H1 (cell line): ENCODE results near the gene RAPGEF1. TPM values are rescaled to one million over a fixed set of nuclear protein-coding genes. Genes with fewer than 3 reads are reported as not detected.

Experiments used
- CTCF ChIA-PET: fragments of 300-600 bp; sonication (Branson Sonifier 250); formaldehyde crosslinking; loops from one replicate; lab custom pipeline; 2021; ENCODE audit not compliant: partially characterized antibody; lab: Charles Lee
- POLR2A ChIA-PET: fragments of 300-600 bp; sonication (Branson Sonifier 250); formaldehyde crosslinking; loops from one replicate; lab custom pipeline; 2021; ENCODE audit warnings: inconsistent platforms; ENCODE audit not compliant: partially characterized antibody; lab: Charles Lee
- DNase-seq, 2 experiments: peaks; one replicate each; pipeline versions ENCODE4 v3.0.0 to v3.0.0-alpha.2; 2010 to 2022; ENCODE audit warnings: low spot score in 2 of 2, low read depth in 1 of 2, mixed read lengths in 1 of 2
- FAIRE-seq: peaks from 2 replicates; lab custom pipeline; 2011; peaks lifted over from hg19 to GRCh38; lab: Jason Lieb, UNC
- H2AFZ ChIP-seq: 2 replicates; pipeline ENCODE4 v1.8.1; 2012; ENCODE audit warnings: low read length, inconsistent platforms
- H2AK5ac ChIP-seq: 2 replicates; pipeline ENCODE4 v1.6.1; 2013; ENCODE audit warnings: low read depth, low read length
- H2BK120ac ChIP-seq: replicated peaks from 2 replicates; pipeline ENCODE3; 2013; ENCODE audit warnings: low read depth, low read length, inconsistent platforms
- H2BK12ac ChIP-seq: 2 replicates; pipeline ENCODE4 v1.6.1; 2013; ENCODE audit warnings: low read depth, low read length
- H2BK15ac ChIP-seq: 2 replicates; pipeline ENCODE4 v1.6.1; 2013; ENCODE audit warnings: low read length
- H2BK20ac ChIP-seq: 2 replicates; pipeline ENCODE4 v1.6.1; 2013; ENCODE audit warnings: low read length
- H2BK5ac ChIP-seq: 2 replicates; pipeline ENCODE4 v1.6.1; 2013; ENCODE audit warnings: low read depth, low read length
- H3K14ac ChIP-seq: 2 replicates; pipeline ENCODE4 v1.6.1; 2013; ENCODE audit warnings: inconsistent platforms; ENCODE audit not compliant: insufficient read length
- H3K18ac ChIP-seq: 2 replicates; pipeline ENCODE4 v1.6.1; 2013; ENCODE audit warnings: low read length; ENCODE audit errors: extremely low read depth
- H3K23ac ChIP-seq: 2 replicates; pipeline ENCODE4 v1.6.1; 2013; ENCODE audit warnings: inconsistent platforms; ENCODE audit not compliant: insufficient read length
- H3K23me2 ChIP-seq: 2 replicates; pipeline ENCODE4 v1.6.1; 2013; ENCODE audit warnings: low read depth, low read length
- H3K27ac ChIP-seq: 2 replicates; pipeline ENCODE4 v1.6.1; 2011; ENCODE audit warnings: low read depth, low read length, inconsistent platforms
- H3K27me3 ChIP-seq, 4 experiments: replicated peaks in 1 of 4; 1 replicate in 1 of 4; 2 replicates in 3 of 4; pipeline versions ENCODE4 v1.6.1 to v1.8.1; 2011 to 2013; ENCODE audit warnings: low read length in 3 of 4, mild to moderate bottlenecking in 3 of 4, inconsistent platforms in 2 of 4, mixed read lengths in 2 of 4, moderate library complexity in 1 of 4; ENCODE audit not compliant: control insufficient read depth in 3 of 4, insufficient read depth in 3 of 4; ENCODE audit errors: extremely low read depth in 1 of 4
- H3K36me3 ChIP-seq, 4 experiments: 2 replicates each; pipeline versions ENCODE4 v1.6.1 to v1.8.1; 2011 to 2013; ENCODE audit warnings: mild to moderate bottlenecking in 4 of 4, low read length in 3 of 4, moderate library complexity in 2 of 4, control low read depth in 1 of 4, inconsistent platforms in 1 of 4; ENCODE audit not compliant: insufficient read depth in 4 of 4, control insufficient read depth in 2 of 4
- H3K4ac ChIP-seq: replicated peaks from 2 replicates; pipeline ENCODE3; 2013; ENCODE audit warnings: low read length, low read depth, mixed read lengths, inconsistent platforms; ENCODE audit not compliant: insufficient read length
- H3K4me1 ChIP-seq, 4 experiments: replicated peaks in 1 of 4; 1 replicate in 1 of 4; 2 replicates in 3 of 4; pipeline versions ENCODE4 v1.6.1 to v1.8.1; 2011 to 2013; ENCODE audit warnings: low read length in 3 of 4, inconsistent platforms in 2 of 4, mixed read lengths in 1 of 4; ENCODE audit not compliant: insufficient read depth in 4 of 4, control insufficient read depth in 3 of 4
- H3K4me2 ChIP-seq, 2 experiments: 2 replicates each; pipeline versions ENCODE4 v1.6.1 to v1.8.1; 2011 to 2013; ENCODE audit warnings: low read depth in 2 of 2, low read length in 2 of 2, control low read depth in 1 of 2, inconsistent platforms in 1 of 2, mild to moderate bottlenecking in 1 of 2; ENCODE audit not compliant: insufficient read depth in 1 of 2
- H3K4me3 ChIP-seq, 4 experiments: fragments of 200-600, 300-600 bp in 1 of 4; sonication (generic), shearing (Covaris generic), sonication (Bioruptor Twin) in 1 of 4; 2 replicates each; pipeline versions ENCODE4 v1.5.1 to v1.8.1; 2011 to 2016; ENCODE audit warnings: low read length in 4 of 4, low read depth in 3 of 4, control low read depth in 2 of 4, inconsistent platforms in 2 of 4, mild to moderate bottlenecking in 2 of 4, mixed read lengths in 1 of 4, moderate library complexity in 1 of 4; ENCODE audit not compliant: insufficient read depth in 2 of 4; ENCODE audit errors: extremely low read depth in 1 of 4
- H3K56ac ChIP-seq: replicated peaks from 2 replicates; pipeline ENCODE3; 2013; ENCODE audit warnings: low read depth, mild to moderate bottlenecking, mixed read lengths, low read length, inconsistent platforms; ENCODE audit not compliant: insufficient read length
- H3K79me1 ChIP-seq: 2 replicates; pipeline ENCODE4 v1.6.1; 2013; ENCODE audit warnings: low read depth, low read length, control low read depth
- H3K79me2 ChIP-seq, 2 experiments: 2 replicates each; pipeline versions ENCODE4 v1.6.1 to v1.8.1; 2012 to 2013; ENCODE audit warnings: low read length in 2 of 2, mild to moderate bottlenecking in 2 of 2, inconsistent platforms in 1 of 2; ENCODE audit not compliant: insufficient read depth in 2 of 2, control insufficient read depth in 1 of 2
- H3K9ac ChIP-seq, 4 experiments: replicated peaks in 1 of 4; 1 replicate in 1 of 4; 2 replicates in 3 of 4; pipeline versions ENCODE4 v1.6.1 to v1.8.1; 2011 to 2013; ENCODE audit warnings: low read depth in 3 of 4, low read length in 3 of 4, control low read depth in 2 of 4, mild to moderate bottlenecking in 2 of 4, moderate library complexity in 2 of 4, inconsistent platforms in 1 of 4; ENCODE audit errors: extremely low read depth in 1 of 4
- H3K9me3 ChIP-seq, 2 experiments: 2 replicates each; pipeline versions ENCODE4 v1.6.1 to v1.8.1; 2012 to 2013; ENCODE audit warnings: mild to moderate bottlenecking in 2 of 2, moderate library complexity in 2 of 2, control low read depth in 1 of 2, inconsistent platforms in 1 of 2, low read depth in 1 of 2, low read length in 1 of 2, mixed read lengths in 1 of 2; ENCODE audit not compliant: insufficient read depth in 2 of 2
- H4K20me1 ChIP-seq, 2 experiments: replicated peaks in 1 of 2; 2 replicates each; pipeline versions ENCODE3 to v1.8.1; 2011 to 2013; ENCODE audit warnings: inconsistent platforms in 2 of 2, low read length in 2 of 2, mild to moderate bottlenecking in 1 of 2; ENCODE audit not compliant: insufficient read depth in 2 of 2, control insufficient read depth in 1 of 2
- H4K5ac ChIP-seq: 2 replicates; pipeline ENCODE4 v1.6.1; 2013; ENCODE audit warnings: low read length, low read depth, mixed read lengths, inconsistent platforms; ENCODE audit not compliant: insufficient read length
- H4K8ac ChIP-seq: 2 replicates; pipeline ENCODE4 v1.8.0; 2013; ENCODE audit warnings: mild to moderate bottlenecking, moderate library complexity, low read length, inconsistent platforms; ENCODE audit not compliant: insufficient read depth; ENCODE audit errors: extremely low read depth
- H4K91ac ChIP-seq: replicated peaks from 2 replicates; pipeline ENCODE3; 2013; ENCODE audit warnings: low read length, mixed read lengths, inconsistent platforms; ENCODE audit not compliant: insufficient read length
- CBX5 ChIP-seq: fragments of 300-800, 300-1000 bp; sonication (generic); IDR thresholded peaks from 2 replicates; pipeline ENCODE4 v1.7.1; 2016; ENCODE audit warnings: antibody characterized with exemption, low read length, low read depth
- CBX8 ChIP-seq: fragments of 300-800, 300-1000 bp; sonication (generic); IDR thresholded peaks from 2 replicates; pipeline ENCODE4 v1.7.1; 2016; ENCODE audit warnings: low read depth, low read length, borderline replicate concordance
- CHD2 ChIP-seq: IDR thresholded peaks from 2 replicates; pipeline ENCODE4 v1.6.1; 2012; ENCODE audit warnings: low read length, improper control_type of control experiment
- FOSL1 ChIP-seq: IDR thresholded peaks from 2 replicates; pipeline ENCODE4 v1.6.1; 2011; ENCODE audit warnings: mild to moderate bottlenecking, low read depth, low read length, moderate library complexity; ENCODE audit not compliant: insufficient read depth
- GTF2F1 ChIP-seq: IDR thresholded peaks from 2 replicates; pipeline ENCODE4 v1.6.1; 2012; ENCODE audit warnings: low read depth, low read length, improper control_type of control experiment, borderline replicate concordance
- HDAC2 ChIP-seq, 2 experiments: fragments of 300-600 bp in 1 of 2; sonication (generic) in 1 of 2; IDR thresholded peaks; 2 replicates each; pipeline ENCODE4 v1.6.1; 2011 to 2012; ENCODE audit warnings: low read depth in 2 of 2, low read length in 2 of 2, mild to moderate bottlenecking in 2 of 2, moderate library complexity in 2 of 2, borderline replicate concordance in 1 of 2, inconsistent platforms in 1 of 2
- JUND ChIP-seq: IDR thresholded peaks from 2 replicates; pipeline ENCODE4 v1.6.1; 2011; ENCODE audit warnings: mild to moderate bottlenecking, improper control_type of control experiment, low read length
- POLR2A ChIP-seq, 2 experiments: IDR thresholded peaks; 1 replicate in 1 of 2; 2 replicates in 1 of 2; pipeline ENCODE4 v1.6.1; 2011; ENCODE audit warnings: low read depth in 2 of 2, low read length in 2 of 2, mild to moderate bottlenecking in 2 of 2; ENCODE audit errors: control extremely low read depth in 1 of 2
- SIX5 ChIP-seq: IDR thresholded peaks from 2 replicates; pipeline ENCODE4 v1.6.1; 2011; ENCODE audit warnings: mild to moderate bottlenecking, low read depth, low read length
- TBP ChIP-seq: IDR thresholded peaks from 2 replicates; pipeline ENCODE4 v1.6.1; 2011; ENCODE audit warnings: low read depth, low read length, improper control_type of control experiment
- WGBS, 2 experiments: shearing (Covaris generic) in 1 of 2; methylation state at CpG; one replicate each; pipeline versions ENCODE4 v1.1.6 to v1.1.7; 2013 to 2015; ENCODE audit warnings: low lambda C conversion rate in 2 of 2, mixed read lengths in 2 of 2, inconsistent platforms in 1 of 2, low coverage in 1 of 2, missing lambda C conversion rate in 1 of 2; ENCODE audit not compliant: insufficient replicate concordance in 2 of 2, insufficient coverage in 1 of 2, insufficient read length in 1 of 2; ENCODE audit errors: extremely low coverage in 1 of 2, missing lambda C conversion rate in 1 of 2; 5-methylcytosine and 5-hydroxymethylcytosine counted together
- polyA plus RNA-seq, 7 experiments: library from polyadenylated mRNA; depleted of rRNA in 3 of 7; stranded (reverse) in 5 of 7; unstranded in 2 of 7; fragments of >200 nt in 5 of 7; fragments of 200-250 nt in 2 of 7; gene quantifications; 1 replicate in 5 of 7; 2 replicates in 1 of 7; 4 replicates in 1 of 7; pipeline versions ENCODE4 v1.2.1 to v1.2.3, GENCODE V29; 2011 to 2013; ENCODE audit warnings: missing spikeins in 2 of 7, mixed read lengths in 2 of 7
- total RNA-seq: library from RNA; stranded (reverse); fragmentation: NEBNext Ultra II Directional; extraction: Animal tissue kit (Norgen Biotek cat#: 25700); gene quantifications from 2 replicates; pipeline ENCODE4 v1.2.1, GENCODE V29; 2021
- TF ChIP-seq, protein P1 (sequence below), 3 experiments: IDR thresholded peaks; 1 replicate in 2 of 3; 2 replicates in 1 of 3; pipeline versions ENCODE4 v1.5.1 to v1.6.1; 2011; ENCODE audit warnings: low read length in 3 of 3, mild to moderate bottlenecking in 3 of 3, inconsistent platforms in 2 of 3, low read depth in 1 of 3, moderate library complexity in 1 of 3; ENCODE audit not compliant: insufficient read depth in 1 of 3; ENCODE audit errors: control extremely low read depth in 1 of 3

Gene RAPGEF1
- total and polyA plus RNA-seq, 2 of the 8 experiments (the other 6 are each of a cell fraction or from before 2014, with no cell fraction given): 29.7 to 78.9 TPM

DNA sequence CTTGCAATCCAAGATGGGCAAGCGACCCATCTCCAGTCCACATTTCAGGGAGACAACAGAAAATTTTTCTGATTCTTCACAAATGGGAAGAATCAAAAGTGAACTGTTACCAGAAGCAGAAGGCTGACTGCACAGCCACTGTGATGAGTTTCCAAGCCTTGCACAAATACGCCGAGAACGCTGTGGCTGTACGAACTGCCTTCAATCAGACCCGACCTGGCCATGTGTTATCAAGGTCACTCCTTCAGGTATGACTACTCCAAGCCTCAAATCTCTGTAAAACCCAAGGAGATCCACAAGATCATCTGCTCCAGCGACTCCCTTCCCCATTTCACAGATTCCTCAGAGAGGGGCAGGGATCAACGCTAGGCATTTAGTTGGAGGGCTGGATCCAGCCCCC is 26.9 kb downstream of the RAPGEF1 start:
- Histone ChIP-seq H2BK20ac (no peak overlapping the region), H2BK120ac (no peak overlapping the region), H3K14ac (no peak overlapping the region), H2BK12ac (no peak overlapping the region), H3K4me2 (no peak overlapping the region), H3K4ac (no peak overlapping the region), H3K9ac (no peak overlapping the region), H4K5ac (no peak overlapping the region), H3K23me2 (no peaks in the 10 kb centered on the region), H3K4me1 (peaks cover 2 to 7% (median 5%) of the 10 kb centered on the region in 4 experiments), H2BK5ac (no peak overlapping the region), H3K18ac (no peak overlapping the region), H4K20me1 (peaks cover 2 to 3% of the 10 kb centered on the region in 2 experiments), H3K4me3 (no peak overlapping the region), H3K27me3 (no peaks in the 10 kb centered on the region; a peak in 1 of 7 replicates), H2BK15ac (no peak overlapping the region), H3K23ac (no peak overlapping the region), H4K8ac (no peak overlapping the region), H3K27ac (no peak overlapping the region), H3K79me2 (peaks cover 0 to 55% of the 10 kb centered on the region in 2 experiments; a peak in 2 of 4 replicates), H3K79me1 (peaks cover 5% of the 10 kb centered on the region; the same call in 1 of the 2 replicates), H2AFZ (no peak overlapping the region), H2AK5ac (no peak overlapping the region), H3K9me3 (no peaks in the 10 kb centered on the region), H4K91ac (no peak overlapping the region), H3K36me3 (no peaks in the 10 kb centered on the region), H3K56ac (no peak overlapping the region)
- 97% methylated on average over 8 of the region's 8 CpGs; no CpG with 5 or more reads in 1 of the 2 experiments for WGBS, 2 experiments
- TF ChIP-seq CBX8 (no peak), CBX5 (no peak), POLR2A (IDR thresholded peaks at IDR 0.05; ENCODE audit: control extremely low read depth in 1 of 2, low read depth in 2 of 2, low read length in 2 of 2) (no peak), GTF2F1 (no peak), FOSL1 (no peak), TBP (no peak), HDAC2 (IDR thresholded peaks at IDR 0.05; ENCODE audit: borderline replicate concordance in 1 of 2, low read depth in 2 of 2, low read length in 2 of 2) (no peak), JUND (no peak), CHD2 (no peak), SIX5 (no peak)
- TF ChIP-seq, protein P1, sequence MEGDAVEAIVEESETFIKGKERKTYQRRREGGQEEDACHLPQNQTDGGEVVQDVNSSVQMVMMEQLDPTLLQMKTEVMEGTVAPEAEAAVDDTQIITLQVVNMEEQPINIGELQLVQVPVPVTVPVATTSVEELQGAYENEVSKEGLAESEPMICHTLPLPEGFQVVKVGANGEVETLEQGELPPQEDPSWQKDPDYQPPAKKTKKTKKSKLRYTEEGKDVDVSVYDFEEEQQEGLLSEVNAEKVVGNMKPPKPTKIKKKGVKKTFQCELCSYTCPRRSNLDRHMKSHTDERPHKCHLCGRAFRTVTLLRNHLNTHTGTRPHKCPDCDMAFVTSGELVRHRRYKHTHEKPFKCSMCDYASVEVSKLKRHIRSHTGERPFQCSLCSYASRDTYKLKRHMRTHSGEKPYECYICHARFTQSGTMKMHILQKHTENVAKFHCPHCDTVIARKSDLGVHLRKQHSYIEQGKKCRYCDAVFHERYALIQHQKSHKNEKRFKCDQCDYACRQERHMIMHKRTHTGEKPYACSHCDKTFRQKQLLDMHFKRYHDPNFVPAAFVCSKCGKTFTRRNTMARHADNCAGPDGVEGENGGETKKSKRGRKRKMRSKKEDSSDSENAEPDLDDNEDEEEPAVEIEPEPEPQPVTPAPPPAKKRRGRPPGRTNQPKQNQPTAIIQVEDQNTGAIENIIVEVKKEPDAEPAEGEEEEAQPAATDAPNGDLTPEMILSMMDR (IDR thresholded peaks at IDR 0.05; ENCODE audit: control extremely low read depth in 1 of 3, insufficient read depth in 1 of 3, low read depth in 1 of 3, low read length in 3 of 3): no peak
- POLR2A ChIA-PET: interaction anchor here (1.1 kb wide), 1 partner anchor 21 kb away, joined by 3 read pairs; no protein-coding TSS in a partner anchor
- DNase-seq: no peak
- CTCF ChIA-PET: interaction anchor here (0.7 to 1.6 kb wide), 7 partner anchors 15 to 71 kb away, joined by 3 to 5 read pairs (median 3); no protein-coding TSS in a partner anchor
- FAIRE-seq: no peak
